ENCODE measurements around the gene MAP2. TPM values are rescaled to one million over a fixed set of nuclear protein-coding genes. Genes with fewer than 3 reads are reported as not detected.

Gene MAP2
- total and polyA plus RNA-seq, 10 of the 15 experiments (the other 5 are each of a cell fraction or from before 2014, with no cell fraction given), result 0.01 TPM; not detected in 9

DNA sequence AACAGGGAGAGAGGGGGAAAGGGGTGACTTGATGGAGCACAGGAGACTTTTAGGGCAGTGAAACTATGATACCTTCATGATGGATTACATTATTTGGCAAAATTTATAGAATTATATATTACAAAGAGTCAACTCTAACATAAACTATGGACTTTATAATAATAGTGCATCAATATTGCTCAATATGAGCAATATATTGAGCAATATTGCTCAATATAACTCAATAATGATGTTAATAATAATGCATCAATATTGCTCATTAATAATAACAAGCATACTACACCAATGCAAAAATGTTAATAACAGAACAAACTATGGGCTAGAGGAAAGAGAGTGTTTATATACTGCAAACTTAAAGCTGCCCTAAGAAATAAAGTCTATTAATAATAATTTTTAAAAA, 344.7 kb downstream of the MAP2 start:
- intact Hi-C loops (cut with micrococcal nuclease; ENCODE audit: unreplicated experiment) (no loop called here), in situ Hi-C loops (cut with MboI) (no loop called here)
- TF ChIP-seq ASH2L (IDR thresholded peaks at IDR 0.05; ENCODE audit: borderline replicate concordance, low read depth) (no peak), NFIC (IDR thresholded peaks at IDR 0.05; ENCODE audit: low read depth, low read length) (no peak), YY1 (IDR thresholded peaks at IDR 0.05; ENCODE audit: low read depth, low read length) (no peak), TBL1XR1 (IDR thresholded peaks at IDR 0.05; ENCODE audit: low read depth, low read length) (no peak), IKZF2 (IDR thresholded peaks at IDR 0.05) (no peak), NFYA (IDR thresholded peaks at IDR 0.05; ENCODE audit: borderline replicate concordance, low read depth, low read length) (no peak), GABPA (IDR thresholded peaks at IDR 0.05; ENCODE audit: low read depth) (no peak), BMI1 (IDR thresholded peaks at IDR 0.05; ENCODE audit: borderline replicate concordance) (no peak)
- TF ChIP-seq, protein P1, sequence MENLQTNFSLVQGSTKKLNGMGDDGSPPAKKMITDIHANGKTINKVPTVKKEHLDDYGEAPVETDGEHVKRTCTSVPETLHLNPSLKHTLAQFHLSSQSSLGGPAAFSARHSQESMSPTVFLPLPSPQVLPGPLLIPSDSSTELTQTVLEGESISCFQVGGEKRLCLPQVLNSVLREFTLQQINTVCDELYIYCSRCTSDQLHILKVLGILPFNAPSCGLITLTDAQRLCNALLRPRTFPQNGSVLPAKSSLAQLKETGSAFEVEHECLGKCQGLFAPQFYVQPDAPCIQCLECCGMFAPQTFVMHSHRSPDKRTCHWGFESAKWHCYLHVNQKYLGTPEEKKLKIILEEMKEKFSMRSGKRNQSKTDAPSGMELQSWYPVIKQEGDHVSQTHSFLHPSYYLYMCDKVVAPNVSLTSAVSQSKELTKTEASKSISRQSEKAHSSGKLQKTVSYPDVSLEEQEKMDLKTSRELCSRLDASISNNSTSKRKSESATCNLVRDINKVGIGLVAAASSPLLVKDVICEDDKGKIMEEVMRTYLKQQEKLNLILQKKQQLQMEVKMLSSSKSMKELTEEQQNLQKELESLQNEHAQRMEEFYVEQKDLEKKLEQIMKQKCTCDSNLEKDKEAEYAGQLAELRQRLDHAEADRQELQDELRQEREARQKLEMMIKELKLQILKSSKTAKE (IDR thresholded peaks at IDR 0.05; ENCODE audit: low read depth, poor library complexity, severe bottlenecking), result no peak
- H3K4me1 ChIP-seq (ENCODE audit: control insufficient read depth, insufficient read depth, low read length), result no peaks in the 10 kb centered on the region
- H4K20me1 ChIP-seq (ENCODE audit: control insufficient read depth, insufficient read depth), result no peaks in the 10 kb centered on the region
- H3K79me2 ChIP-seq (ENCODE audit: control insufficient read depth, insufficient read depth, low read length), result no peaks in the 10 kb centered on the region
- no peak overlapping the region for H3K4me2 ChIP-seq (ENCODE audit: control insufficient read depth, insufficient read depth)
- DNase-seq (ENCODE audit: low read depth, low spot score) (no peak), FAIRE-seq (no peak), ATAC-seq (no peak)
- no peak overlapping the region for H3K9ac ChIP-seq (ENCODE audit: control insufficient read depth, insufficient read depth, low read length)
- no peak overlapping the region for H3K4me3 ChIP-seq
- H3K9me3 ChIP-seq (replicated peaks; ENCODE audit: control insufficient read depth, insufficient read depth, low read length), result no peaks in the 10 kb centered on the region
- no TSS peak for BruUV-seq (replicated peaks)
- no peak overlapping the region for H3K27ac ChIP-seq (ENCODE audit: control insufficient read depth, insufficient read depth)
- H2AFZ ChIP-seq (ENCODE audit: control insufficient read depth, low read depth, low read length), result no peak overlapping the region
- ChIA-PET SMC1A (ENCODE audit: uncharacterized antibody, unreplicated experiment) (no interaction called here), CTCF (interaction anchor here (0.6 kb wide), 1 partner anchor 1235 kb away, joined by 3 read pairs; no protein-coding TSS in a partner anchor), POLR2A (no interaction called here), RAD21 (ENCODE audit: unreplicated experiment) (no interaction called here)
- peaks cover 0 to 2% of the 10 kb centered on the region in 2 experiments; a peak in 1 of 4 replicates for H3K27me3 ChIP-seq (replicated peaks in 1 of 2; ENCODE audit: control insufficient read depth in 2 of 2, insufficient read depth in 2 of 2, low read length in 1 of 2)
- no peaks in the 10 kb centered on the region for H3K36me3 ChIP-seq (ENCODE audit: control insufficient read depth in 2 of 2, insufficient read depth in 2 of 2, low read length in 1 of 2)

Data from GM12878 (cell line).